Hematopoietic multipotent progenitor cell treated with erythropoietin and hydrocortisone succinate and interleukin-3 and kit ligand, for 4 days (in vitro differentiated cells): ENCODE results near the gene GPC1.

Experiments used
- DNase-seq: peaks from one replicate; pipeline ENCODE4 v3.0.0-alpha.2; 2015

Gene GPC1

DNA sequence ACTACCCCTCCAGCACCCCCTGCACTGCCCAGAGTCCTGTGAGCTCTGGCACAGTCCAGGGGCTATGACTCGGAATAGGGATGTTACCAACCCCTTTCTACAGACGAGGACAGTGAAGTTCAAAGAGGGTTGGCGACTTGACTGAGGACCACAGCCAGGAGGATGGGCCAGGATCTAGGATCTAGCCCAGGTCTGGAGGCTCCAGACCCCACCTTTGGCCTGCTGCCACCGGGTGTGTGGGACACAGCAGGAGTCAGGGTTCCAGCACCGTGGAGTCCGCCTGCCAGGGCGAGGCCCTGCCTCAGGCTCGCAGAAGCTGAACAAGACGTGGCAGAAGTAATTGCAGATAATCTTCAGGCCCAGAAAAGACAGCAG lies 37.9 kb upstream of the GPC1 start:
- DNase-seq: no peak

DNA sequence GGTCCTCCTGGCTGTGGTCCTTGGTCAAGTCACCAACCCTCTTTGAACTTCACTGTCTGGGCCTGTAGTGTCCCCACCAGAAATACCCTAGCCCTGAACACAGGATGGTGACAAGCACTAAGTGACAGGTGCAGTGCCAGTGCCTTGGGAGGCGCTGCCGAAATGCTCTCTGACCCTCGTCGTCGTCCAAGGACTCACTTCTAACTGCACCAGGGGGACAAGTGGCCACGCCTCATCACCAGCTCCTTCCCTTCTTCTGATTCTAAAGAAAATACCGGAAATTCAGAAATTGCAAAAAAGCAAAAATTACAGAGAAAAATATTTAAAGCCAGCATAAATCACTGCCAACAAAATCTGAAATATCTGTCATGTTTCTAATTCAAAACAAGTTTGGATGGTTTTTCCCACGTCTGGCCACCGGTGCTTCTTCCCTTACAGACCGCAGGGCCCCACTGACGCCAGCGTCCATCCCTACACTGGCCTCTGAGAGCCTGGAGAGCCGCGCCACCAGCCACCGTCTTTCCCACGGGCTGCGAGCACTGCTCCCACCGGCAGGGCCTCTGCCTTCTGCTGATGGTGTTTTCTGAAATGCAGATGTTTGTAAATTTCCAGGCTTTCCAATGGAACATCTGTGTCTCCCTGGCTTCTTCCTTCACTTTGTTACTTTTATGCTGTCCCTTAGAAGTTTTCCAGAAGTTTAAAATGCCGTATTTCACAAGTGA lies 37.4 kb upstream of the GPC1 start:
- DNase-seq: no peak

DNA sequence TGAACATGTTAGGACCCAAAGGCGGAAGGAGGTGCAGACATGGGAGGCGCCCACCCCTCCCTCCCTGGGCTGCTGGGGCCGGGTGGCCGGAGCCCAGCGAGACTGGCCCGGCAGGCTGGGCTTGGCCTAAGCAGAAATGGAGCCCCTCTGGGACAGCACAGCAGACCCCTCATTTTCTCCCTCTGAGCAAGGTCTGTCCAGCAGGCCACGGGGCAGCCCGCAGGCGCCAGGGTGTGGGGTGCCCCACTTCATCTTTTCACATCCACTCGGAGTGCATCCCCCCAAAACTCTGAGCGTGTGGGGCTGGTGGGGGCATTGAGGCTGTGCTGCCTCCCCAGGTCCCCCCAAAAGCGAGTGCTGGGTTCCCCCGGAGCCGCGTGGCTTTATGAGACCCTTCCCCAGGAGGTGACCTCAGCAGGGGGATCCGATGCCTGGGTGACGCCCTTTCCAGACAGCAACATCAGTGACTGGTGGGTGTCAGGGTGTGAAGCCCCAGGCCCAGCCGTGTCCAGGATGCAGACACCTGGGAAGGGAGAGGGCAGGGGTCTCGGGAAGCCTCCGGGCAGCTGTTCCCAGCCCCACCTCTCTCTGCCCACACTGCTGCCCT lies 36.7 kb upstream of the GPC1 start:
- DNase-seq: no peak

DNA sequence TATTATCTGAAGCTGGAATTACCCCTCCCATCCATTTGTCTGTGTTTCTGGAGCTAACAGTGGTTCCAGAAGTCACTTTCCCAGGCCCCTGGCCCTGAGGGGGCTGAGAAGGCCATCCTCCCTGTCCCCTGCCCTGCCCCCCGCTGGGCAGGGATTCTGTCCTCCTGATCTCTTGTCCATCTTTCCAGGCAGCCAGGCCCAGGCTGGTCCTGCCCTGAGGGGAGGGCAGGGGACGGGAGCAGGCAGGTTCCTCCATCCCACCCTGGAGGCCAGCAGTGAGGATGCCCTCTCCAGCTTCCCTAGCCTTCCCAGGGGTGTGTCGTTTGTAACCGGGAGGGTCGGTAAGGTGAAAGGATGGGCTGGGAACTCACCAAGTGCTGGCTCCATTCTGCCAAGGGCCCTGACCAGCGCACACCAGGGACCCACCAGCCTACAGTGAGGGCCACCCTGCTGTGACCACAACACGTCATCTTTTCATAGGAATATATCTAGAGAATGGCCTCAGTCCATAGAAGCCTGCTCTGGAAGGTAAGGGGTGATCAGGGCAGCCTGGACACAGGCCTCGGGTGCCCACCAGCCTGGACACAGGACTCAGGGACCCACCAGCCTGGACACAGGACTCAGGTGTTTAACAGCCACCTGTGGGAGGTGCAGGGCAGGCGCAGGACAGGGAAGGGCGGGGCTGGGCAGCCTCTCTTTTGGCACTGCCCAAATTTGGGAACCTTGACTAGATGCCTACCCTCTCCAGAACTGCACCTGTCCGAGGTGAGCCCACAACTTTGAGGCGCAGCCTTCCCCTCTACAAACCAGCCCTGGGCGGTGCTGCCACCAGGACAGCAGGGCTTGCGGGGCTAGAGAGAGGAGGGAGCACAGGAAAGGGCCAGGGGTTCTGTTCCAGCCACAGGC lies 35.8 kb upstream of the GPC1 start:
- no peak for DNase-seq

DNA sequence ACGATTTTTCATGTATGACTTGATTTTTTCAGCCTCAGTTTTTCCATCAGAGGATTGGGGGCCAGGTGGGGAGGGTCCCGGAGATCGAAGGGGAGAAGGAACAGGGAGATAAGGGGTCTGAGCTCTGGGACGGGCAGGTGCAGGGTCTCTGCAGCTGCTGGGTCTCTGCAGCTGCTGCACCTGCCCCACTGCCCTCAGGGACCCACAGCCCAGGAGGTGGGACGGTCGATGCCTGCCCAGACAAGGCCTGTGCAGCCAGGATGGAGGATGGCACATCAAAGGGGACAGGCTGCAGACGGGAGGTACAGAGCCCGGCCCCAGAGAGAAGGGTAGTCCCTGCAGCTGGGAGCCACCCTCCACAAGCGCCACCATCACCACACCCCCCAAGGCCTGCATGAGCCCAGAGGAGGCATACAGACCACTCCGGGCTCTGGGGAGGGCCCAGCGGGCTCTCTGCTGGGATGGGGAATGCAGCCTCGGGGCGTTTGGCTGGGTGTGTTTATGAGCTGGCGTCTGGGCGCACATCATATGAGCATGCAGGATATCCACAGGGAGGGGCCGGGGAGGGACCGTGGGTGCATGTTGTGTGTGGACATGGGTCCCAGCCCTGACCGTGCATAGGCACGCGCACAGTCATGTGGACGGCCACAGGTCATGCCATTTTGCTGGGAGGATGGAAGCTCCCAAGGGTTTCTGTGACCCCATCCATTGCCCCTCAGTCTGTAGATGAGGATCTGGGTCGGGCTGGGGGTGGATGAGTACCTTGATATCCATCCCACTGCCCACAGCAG lies 34.9 kb upstream of the GPC1 start:
- no peak for DNase-seq

DNA sequence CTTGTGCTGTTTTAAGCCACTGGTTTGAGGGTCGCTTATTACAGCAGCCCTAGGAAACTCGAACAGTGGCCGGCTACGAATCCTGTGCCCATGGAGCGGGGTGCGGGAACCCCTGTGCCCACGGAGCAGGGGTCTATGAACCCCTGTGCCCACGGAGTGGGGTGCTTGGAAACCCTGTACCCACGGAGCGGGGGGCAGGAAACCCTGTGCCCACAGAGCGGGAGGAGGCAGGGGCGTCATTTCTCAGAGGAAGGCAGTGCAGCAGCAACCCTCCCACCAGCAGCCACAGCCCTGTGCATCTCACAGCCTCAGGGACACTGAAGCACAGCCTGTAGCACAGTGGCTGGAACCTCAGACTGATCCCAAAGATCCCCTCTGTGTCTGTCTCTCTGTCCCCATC lies 34.2 kb upstream of the GPC1 start:
- no peak for DNase-seq

DNA sequence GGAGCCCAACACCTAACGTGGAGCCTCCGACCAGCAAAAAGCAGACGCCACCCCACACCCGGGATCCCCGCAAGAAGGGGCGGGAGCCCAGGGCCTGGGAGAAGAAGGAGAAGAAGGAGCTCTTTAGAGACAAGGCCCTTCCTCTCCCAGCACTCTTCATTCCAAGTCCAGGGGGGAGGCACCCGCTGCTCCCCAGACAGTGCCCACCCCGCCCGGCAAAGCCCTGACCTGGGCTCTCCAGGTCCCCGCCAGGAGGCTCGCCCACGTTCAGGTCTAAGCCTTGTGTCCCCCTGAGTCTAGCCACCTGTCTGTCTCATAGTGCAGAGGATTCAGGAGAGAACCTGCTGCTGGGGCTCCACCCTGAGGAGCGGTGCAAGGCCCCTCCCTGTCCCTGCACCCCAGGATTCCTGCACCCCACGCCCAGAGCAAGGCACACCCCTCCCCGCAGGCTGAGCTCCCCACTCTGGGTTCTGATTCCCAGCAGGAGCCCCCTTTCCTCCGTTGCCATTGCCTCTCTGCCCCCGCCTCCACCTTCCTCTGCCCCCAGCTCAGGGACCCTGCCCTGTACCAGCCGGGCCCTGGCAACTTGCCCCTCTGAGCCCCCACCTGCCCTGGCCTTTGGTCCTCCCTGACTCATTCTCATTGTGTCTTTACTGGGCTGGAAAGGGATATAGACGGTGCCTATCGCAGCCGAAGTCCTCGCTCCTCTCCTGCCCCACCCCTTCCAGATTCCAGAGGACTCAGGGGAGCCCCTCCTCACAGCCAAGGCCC lies 33.5 kb upstream of the GPC1 start:
- no peak for DNase-seq

DNA sequence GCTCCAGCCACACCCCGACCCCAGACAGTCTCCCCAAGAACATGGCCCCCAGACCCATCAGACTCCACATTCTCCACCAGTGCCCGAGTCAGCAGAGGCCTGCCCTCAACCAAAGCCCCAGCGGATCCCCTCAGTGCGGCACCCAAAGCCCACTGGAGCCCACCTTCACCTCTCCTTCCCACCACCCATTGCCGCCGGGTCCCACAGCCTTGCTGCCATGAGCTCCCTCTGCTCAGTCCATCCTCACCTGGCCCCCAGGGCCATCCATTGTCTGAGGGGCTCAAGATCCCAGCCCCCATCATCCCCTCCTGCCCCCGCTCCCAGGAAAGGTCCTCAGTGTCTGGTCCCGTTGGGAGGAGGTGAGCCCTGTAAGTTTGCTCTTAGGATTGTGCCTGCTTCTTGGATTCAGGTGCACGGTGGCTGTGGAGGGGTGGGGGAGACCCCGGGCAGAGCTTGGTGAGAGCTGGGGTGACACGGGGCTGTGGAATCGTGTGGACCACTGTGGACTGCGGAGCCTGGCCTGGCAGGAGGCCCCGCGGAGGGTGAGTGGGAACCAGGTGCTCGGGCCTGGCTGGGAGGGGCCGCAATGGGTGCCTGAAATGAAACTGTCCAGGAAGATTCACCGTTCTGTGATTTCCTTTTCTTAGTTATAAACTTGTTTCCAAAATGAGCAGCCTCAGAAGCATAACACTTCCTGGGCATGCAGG lies 32.7 kb upstream of the GPC1 start:
- no peak for DNase-seq

DNA sequence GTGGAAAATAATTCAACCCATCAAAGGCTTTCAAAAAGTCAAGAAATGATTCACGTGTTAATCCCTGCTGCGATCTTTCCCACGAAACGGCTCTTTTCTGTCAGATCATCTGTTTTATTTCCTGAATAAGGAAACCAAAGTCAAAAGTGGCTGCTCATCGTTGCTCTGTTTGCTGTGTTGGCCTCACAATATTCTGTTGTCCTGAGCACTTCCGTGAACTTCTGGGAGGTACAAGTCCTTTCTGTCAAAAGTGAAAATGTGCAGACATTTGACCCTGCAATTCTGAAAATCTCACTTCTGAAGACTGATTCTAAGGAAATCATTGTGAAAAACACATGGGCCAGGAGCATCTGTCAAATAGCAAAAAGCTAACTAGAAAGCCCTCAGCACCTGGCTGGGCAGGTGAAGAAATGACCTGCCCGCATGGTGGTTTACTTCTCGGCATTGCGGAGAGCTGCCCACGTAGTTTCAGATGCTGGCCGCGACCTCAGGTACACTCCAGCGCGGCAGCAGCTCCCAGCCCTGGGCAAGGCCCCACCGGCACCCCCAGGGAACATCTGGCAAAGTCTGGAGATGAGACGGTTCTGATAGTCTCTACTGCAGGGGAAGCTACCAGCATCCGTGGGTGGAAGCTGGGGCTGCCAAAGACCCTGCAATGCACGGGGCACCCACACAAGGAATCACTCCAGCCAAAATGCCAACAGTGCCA lies 31.9 kb upstream of the GPC1 start:
- DNase-seq: no peak

DNA sequence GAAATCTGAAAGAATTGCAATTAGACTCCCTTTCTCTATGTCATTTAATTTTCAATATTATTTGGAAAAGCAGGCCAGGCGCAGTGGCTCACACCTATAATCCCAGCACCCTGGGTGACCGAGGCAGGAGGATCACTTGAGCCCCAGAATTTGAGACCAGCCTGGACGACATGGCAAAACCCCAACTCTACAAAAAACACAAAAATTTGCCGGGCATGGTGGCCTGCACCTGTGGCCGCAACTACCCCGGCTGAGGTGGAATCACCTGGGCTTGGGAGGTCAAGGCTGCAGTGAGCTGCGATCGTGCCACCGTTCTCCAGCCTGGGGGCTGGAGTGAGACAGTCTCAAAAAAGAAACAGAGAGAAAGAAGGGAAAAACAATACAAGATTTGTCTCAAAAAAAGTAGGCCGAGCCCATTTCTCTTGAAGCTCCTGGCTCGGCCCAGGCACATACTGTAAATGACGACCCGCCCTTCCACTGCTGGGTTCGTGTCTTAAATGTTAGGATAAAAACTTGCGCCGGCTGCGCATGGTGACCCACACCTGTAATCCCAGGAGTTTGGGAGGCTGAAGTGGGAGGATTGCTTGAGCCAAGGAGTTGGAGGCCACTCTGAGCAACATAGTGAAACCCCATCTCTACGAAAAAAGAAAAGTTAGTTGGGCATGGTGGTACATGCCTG lies 31.1 kb upstream of the GPC1 start:
- DNase-seq: no peak

DNA sequence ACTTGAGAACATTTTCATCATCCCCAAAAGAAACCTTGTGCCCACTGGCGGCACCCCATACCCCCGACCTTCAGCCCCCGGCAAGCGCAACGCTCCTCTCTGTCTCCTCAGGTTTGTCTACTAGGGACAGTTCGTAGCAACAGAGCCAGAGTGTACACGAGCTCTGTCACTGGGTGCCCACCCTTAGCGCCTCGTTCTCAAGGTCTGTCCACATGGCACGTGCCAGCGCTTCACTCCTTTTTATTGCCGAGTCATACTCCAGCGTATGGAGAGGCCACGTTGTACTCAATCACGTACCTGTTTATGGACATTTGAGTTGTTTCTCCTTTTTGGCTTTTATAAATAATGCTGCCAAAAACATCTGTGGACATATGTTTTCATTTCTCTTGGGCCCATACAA lies 30.3 kb upstream of the GPC1 start:
- no peak for DNase-seq

DNA sequence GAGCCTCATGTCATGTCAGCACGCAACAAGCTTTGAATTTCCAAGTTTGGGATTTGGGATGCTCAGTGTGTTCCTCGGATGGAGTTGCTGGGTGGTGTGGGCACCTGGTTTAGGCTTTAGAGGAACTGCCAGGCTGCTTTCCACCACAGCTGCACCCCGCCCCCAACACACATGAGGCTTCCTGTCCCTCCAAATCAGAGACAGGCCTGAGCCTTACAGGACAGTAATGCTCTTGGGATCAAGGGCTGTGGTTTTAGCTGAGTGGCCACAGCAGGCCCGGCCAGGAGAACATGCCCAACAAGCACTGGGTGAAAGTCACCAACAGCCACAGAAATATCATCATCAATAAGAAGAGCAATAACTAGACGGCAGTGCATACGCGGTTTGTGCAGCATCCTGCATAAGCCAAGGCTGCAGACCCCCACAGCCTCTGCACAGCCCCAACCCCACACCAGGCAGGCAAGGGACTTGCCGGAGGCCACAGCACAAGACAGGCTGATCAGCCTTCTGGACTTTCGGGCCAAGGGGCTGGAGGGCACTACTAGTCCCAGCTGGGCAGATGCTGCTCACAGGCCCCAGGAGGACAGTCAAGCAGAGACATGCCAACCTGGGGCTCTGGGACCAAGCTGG lies 29.7 kb upstream of the GPC1 start:
- no peak for DNase-seq

DNA sequence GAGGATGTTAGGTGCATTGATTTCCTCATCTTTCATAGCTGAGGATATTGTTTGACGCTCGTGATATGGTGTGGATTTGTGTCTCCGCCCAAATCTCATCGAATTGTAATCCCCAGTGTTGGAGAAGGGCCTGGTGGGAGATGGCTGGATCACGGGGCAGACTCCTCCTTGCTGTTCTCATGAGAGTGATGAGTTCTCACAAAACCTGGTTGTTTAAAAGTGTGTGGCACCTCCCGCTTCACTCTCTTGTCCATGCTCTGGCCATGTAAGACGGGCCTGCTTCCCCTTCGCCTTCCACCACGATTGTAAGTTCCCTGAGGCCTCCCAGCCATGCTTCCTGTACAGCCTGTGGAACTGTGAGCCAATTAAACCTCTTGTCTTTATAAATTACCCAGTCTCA lies 28.4 kb upstream of the GPC1 start:
- DNase-seq: no peak

DNA sequence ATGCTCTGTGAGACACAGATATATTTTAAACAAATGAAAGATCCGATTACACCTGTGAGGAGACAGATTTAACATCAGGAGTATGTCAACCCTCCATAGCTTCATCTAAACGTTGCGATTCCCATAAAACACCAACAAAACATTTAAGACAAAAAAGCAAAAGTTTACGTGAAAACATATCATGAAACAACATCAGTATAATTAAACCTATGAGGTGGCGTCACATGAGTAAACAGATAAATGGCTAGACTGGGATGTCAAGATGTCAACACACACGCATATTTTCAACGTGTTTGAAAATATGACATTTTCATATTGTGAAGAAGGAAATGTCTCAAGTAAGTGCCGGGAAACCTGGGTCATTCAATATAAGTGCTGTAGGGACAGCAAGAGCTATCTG lies 25.5 kb upstream of the GPC1 start:
- DNase-seq: no peak

DNA sequence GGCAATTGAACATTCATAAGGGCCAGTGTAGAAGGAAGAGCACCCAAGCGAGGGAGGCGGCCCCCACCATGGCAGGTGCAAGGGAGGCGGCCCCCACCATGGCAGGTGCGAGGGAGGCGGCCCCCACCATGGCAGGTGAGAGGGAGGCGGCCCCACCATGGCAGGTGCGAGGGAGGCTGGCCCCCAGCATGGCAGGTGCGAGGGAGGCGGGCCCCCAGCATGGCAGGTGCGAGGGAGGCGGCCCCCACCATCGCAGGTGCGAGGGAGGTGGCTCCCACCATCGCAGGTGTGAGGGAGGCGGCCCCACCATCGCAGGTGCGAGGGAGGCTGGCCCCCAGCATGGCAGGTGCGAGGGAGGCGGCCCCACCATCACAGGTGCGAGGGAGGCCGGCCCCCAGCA lies 24.7 kb upstream of the GPC1 start:
- no peak for DNase-seq

DNA sequence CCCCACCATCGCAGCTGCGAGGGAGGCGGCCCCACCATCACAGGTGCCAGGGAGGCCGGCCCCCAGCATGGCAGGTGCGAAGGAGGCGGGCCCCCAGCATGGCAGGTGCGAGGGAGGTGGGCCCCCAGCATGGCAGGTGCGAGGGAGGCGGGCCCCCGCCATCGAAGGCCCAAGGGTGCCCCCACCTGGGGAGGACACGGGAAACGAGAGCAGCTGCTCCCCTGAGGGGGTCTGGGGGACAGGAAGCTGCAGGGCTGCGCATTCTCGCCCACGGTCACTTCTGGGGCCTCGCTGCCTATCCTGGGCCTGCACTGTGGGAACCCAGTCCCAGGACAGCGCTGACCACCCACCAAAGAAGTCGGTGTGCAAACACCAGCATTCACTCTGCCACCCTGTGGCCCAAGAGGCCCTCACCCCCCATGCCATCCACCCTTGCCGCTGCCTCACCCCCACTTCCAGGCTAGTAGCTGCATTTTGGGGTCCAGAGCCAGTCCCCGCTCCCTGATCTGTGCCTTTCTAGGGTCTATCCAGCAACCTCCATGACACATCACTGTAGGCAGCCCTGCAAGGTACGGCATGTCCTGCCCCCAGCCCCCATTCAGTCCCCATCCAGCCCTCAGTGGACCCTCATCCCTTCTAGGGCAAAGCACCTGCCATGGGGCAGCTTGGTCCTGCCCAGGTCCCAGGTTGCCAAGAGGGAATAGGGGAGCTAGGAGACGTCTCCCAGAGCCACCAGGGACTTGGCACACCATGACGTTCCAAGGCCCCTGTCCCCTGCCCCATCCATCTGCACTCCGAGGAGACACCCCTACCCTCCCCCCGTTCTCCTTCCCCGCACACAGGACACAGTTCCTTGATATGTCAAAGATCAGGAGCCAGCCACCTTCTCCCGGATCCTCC lies 24.0 kb upstream of the GPC1 start:
- DNase-seq: no peak

DNA sequence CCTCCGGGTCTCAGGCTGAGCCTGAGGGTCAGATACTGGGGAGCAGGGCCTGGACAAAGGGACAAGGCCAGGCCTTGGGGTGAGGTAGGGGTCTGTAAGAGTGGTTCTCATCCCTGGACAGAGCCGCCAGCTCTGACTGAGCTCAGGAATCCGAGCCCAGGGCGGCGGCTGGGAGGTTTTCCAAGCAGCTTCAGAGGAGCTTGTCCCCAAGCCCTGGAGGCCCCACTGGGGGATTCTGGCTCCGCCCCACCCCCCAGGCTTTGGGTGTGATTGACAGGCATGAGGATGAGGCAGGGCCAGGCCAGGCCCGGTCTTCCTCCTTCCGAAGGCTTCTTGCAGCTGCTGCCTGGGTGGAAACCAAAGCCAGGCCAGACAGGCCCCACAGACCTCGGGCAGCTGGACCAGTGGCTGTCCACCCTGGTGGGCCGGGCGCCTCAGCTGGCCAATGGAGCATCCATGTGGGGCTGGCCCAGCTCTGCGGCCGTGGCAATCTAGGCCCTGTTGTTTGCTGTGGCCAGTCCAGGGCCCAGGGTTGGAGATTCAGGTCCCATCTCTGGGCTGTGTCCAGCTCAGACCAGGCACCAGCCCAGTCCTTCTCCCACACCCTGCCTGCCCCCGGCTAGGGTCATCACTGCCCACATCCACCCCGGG lies 23.1 kb upstream of the GPC1 start:
- no peak for DNase-seq
